HepG2 (cell line): ENCODE measurements around the gene ZNF292. TPM values are rescaled to one million over a fixed set of nuclear protein-coding genes. Genes with fewer than 3 reads are reported as not detected.

Experiments used
- ATAC-seq: fragments of 200-7000 bp; cut with Tn5 transposase; 3 replicates; pipeline ENCODE4 v1.9.1; 2020; ENCODE audit warnings: mild to moderate bottlenecking, moderate library complexity
- BruUV-seq: library from RNA; stranded (reverse); fragments of 400-500 nt; replicated peaks from 2 replicates; lab custom pipeline; 2021; lab: Mats Ljungman, UMichigan
- CTCF ChIA-PET: fragments of 300-600 bp; formaldehyde crosslinking; extraction: SDS; loops from one replicate; lab custom pipeline; 2021; ENCODE audit warnings: low total read pairs, inconsistent platforms, low intra/inter-chr PET ratio; lab: Yijun Ruan, JAX
- POLR2A ChIA-PET: fragments of 350-600 bp; sonication (Branson Sonifier 250); formaldehyde crosslinking; loops from one replicate; lab custom pipeline; 2020; ENCODE audit warnings: antibody characterized with exemption, inconsistent platforms; lab: Yijun Ruan, JAX
- DNase-seq: peaks from one replicate; pipeline ENCODE4 v3.0.0-alpha.2; 2015; ENCODE audit warnings: low spot score
- FAIRE-seq: peaks from 3 replicates; lab custom pipeline; 2011; peaks lifted over from hg19 to GRCh38; lab: Jason Lieb, UNC
- H2AFZ ChIP-seq: one replicate; pipeline ENCODE4 v1.6.1; 2011; ENCODE audit warnings: low read length, inconsistent platforms
- H3K27ac ChIP-seq: fragments of 300-600 bp; 3 replicates; pipeline ENCODE4 v1.8.0; 2011; ENCODE audit warnings: mixed run types, mild to moderate bottlenecking, mixed read lengths, low read length, inconsistent platforms; ENCODE audit not compliant: insufficient read depth; ENCODE audit errors: extremely low read length
- H3K27me3 ChIP-seq, 2 experiments: fragments of 200-600 bp in 1 of 2; 2 replicates in 1 of 2; 3 replicates in 1 of 2; pipeline versions ENCODE4 v1.6.0 to v1.8.0; 2011; ENCODE audit warnings: low read length in 2 of 2, mild to moderate bottlenecking in 2 of 2, moderate library complexity in 2 of 2, inconsistent platforms in 1 of 2; ENCODE audit not compliant: insufficient read depth in 2 of 2, control insufficient read depth in 1 of 2
- H3K36me3 ChIP-seq, 2 experiments: fragments of 200-600 bp in 1 of 2; replicated peaks in 1 of 2; 2 replicates in 1 of 2; 3 replicates in 1 of 2; pipeline versions ENCODE4 v1.5.1 to v1.8.0; 2011; ENCODE audit warnings: low read length in 2 of 2, inconsistent platforms in 1 of 2; ENCODE audit not compliant: insufficient read depth in 2 of 2, control insufficient read depth in 1 of 2
- H3K4me1 ChIP-seq: 2 replicates; pipeline ENCODE4 v1.5.1; 2012; ENCODE audit warnings: low read length, inconsistent platforms; ENCODE audit not compliant: insufficient read depth
- H3K4me2 ChIP-seq: 2 replicates; pipeline ENCODE4 v1.6.0; 2011; ENCODE audit warnings: low read depth, low read length, inconsistent platforms
- H3K4me3 ChIP-seq, 3 experiments: fragments of 200-600 bp in 1 of 3; sonication (generic), shearing (Covaris generic) in 1 of 3; replicated peaks in 1 of 3; 2 replicates each; pipeline ENCODE4 v1.5.1; 2011 to 2016; ENCODE audit warnings: low read length in 3 of 3, inconsistent platforms in 2 of 3, low read depth in 2 of 3, mild to moderate bottlenecking in 2 of 3, control low read depth in 1 of 3, mixed read lengths in 1 of 3; ENCODE audit not compliant: insufficient read depth in 1 of 3
- H3K79me2 ChIP-seq: one replicate; pipeline ENCODE4 v1.6.1; 2011; ENCODE audit warnings: low read length, inconsistent platforms; ENCODE audit not compliant: insufficient read depth
- H3K9ac ChIP-seq: 2 replicates; pipeline ENCODE4 v1.6.0; 2011; ENCODE audit warnings: mild to moderate bottlenecking, low read depth, low read length, inconsistent platforms; ENCODE audit not compliant: insufficient read depth
- H3K9me3 ChIP-seq: 2 replicates; pipeline ENCODE4 v1.5.1; 2012; ENCODE audit warnings: mild to moderate bottlenecking, low read length
- H4K20me1 ChIP-seq: 2 replicates; pipeline ENCODE4 v1.6.0; 2011; ENCODE audit warnings: inconsistent platforms, mild to moderate bottlenecking, low read length, moderate library complexity; ENCODE audit not compliant: insufficient read depth
- DMTF1 ChIP-seq: sonication (generic); formaldehyde crosslinking; IDR thresholded peaks from 2 replicates; pipeline ENCODE4 v1.4.0; 2020; ENCODE audit warnings: mild to moderate bottlenecking, missing genetic modification reagents
- DR1 ChIP-seq: sonication (generic); formaldehyde crosslinking; IDR thresholded peaks from 2 replicates; pipeline ENCODE4 v1.8.0; 2021; ENCODE audit warnings: mild to moderate bottlenecking, missing genetic modification reagents, inconsistent platforms
- GMEB2 ChIP-seq: IDR thresholded peaks from 2 replicates; pipeline ENCODE4 v1.6.1; 2016; ENCODE audit warnings: missing biosample characterization, missing genetic modification reagents, low read depth
- HMGXB4 ChIP-seq, 2 experiments: sonication (generic) in 1 of 2; formaldehyde crosslinking in 1 of 2; IDR thresholded peaks; 2 replicates each; pipeline versions ENCODE4 v1.4.0 to v1.6.1; 2018 to 2020; ENCODE audit warnings: missing genetic modification reagents in 2 of 2, borderline replicate concordance in 1 of 2, low read depth in 1 of 2, mild to moderate bottlenecking in 1 of 2, missing biosample characterization in 1 of 2
- KDM6A ChIP-seq: IDR thresholded peaks from 2 replicates; pipeline ENCODE4 v1.6.1; 2016; ENCODE audit warnings: low read depth
- NFIB ChIP-seq: sonication (generic); formaldehyde crosslinking; IDR thresholded peaks from 2 replicates; pipeline ENCODE4 v1.9.0; 2021; ENCODE audit warnings: missing genetic modification reagents, mild to moderate bottlenecking, borderline replicate concordance
- RFX1 ChIP-seq: fragments of 450-650 bp; IDR thresholded peaks from 2 replicates; pipeline ENCODE4 v1.6.1; 2017
- SOX6 ChIP-seq, 2 experiments: fragments of 450-650 bp in 1 of 2; sonication (generic) in 1 of 2; formaldehyde crosslinking in 1 of 2; IDR thresholded peaks; 2 replicates each; pipeline versions ENCODE4 v1.4.0 to v1.6.1; 2017 to 2020; ENCODE audit warnings: antibody characterized with exemption in 1 of 2, mild to moderate bottlenecking in 1 of 2, missing genetic modification reagents in 1 of 2
- SRSF1 ChIP-seq: fragments of 200-400 bp; formaldehyde crosslinking; optimal IDR thresholded peaks from 2 replicates; pipeline ENCODE3; 2017; ENCODE audit warnings: mild to moderate bottlenecking, low read depth, low read length, moderate library complexity
- THAP7 ChIP-seq: sonication (generic); formaldehyde crosslinking; IDR thresholded peaks from 2 replicates; pipeline ENCODE4 v1.8.1; 2023; ENCODE audit warnings: mild to moderate bottlenecking, missing genetic modification reagents
- ZFP1 ChIP-seq: IDR thresholded peaks from 2 replicates; pipeline ENCODE4 v1.6.1; 2016
- ZNF124 ChIP-seq: sonication (generic); formaldehyde crosslinking; IDR thresholded peaks from 2 replicates; pipeline ENCODE4 v1.4.0; 2020; ENCODE audit warnings: missing genetic modification reagents
- ZNF251 ChIP-seq: sonication (generic); formaldehyde crosslinking; IDR thresholded peaks from 2 replicates; pipeline ENCODE4 v1.9.0; 2021; ENCODE audit warnings: mild to moderate bottlenecking, missing genetic modification reagents
- ZNF546 ChIP-seq: sonication (generic); formaldehyde crosslinking; conservative IDR thresholded peaks from 2 replicates; pipeline ENCODE4 v1.8.1; 2023; ENCODE audit warnings: mild to moderate bottlenecking, missing genetic modification reagents
- ZNF557 ChIP-seq: sonication (generic); formaldehyde crosslinking; IDR thresholded peaks from 2 replicates; pipeline ENCODE4 v1.4.0; 2020; ENCODE audit warnings: missing genetic modification reagents
- WGBS: methylation state at CpG from one replicate; pipeline ENCODE4 v1.1.6; 2017; ENCODE audit warnings: low lambda C conversion rate; 5-methylcytosine and 5-hydroxymethylcytosine counted together
- in situ Hi-C: cut with HindIII; loops from 2 replicates; pipeline ENCODE4 v1.10.0; 2017; ENCODE audit warnings: low pct_unique_long_range_greater_than_20kb; ENCODE audit not compliant: extremely low pct_ligation_motif_present
- intact Hi-C: fragments of 100-400 bp; cut with micrococcal nuclease; formaldehyde crosslinking; loops from one replicate; pipeline ENCODE4 v1.10.0; 2022; ENCODE audit not compliant: unreplicated experiment
- polyA plus RNA-seq, 8 experiments: library from polyadenylated mRNA; depleted of rRNA in 3 of 8; stranded (reverse) in 7 of 8; unstranded in 1 of 8; fragments of >200 nt; fragmentation: Illumina TruSeq in 4 of 8; extraction: Trizol in 4 of 8; gene quantifications; 2 replicates each; pipeline versions ENCODE4 v1.2.1 to v1.2.3, GENCODE V29; 2011 to 2016; ENCODE audit warnings: low read depth in 4 of 8, missing spikeins in 1 of 8, mixed read lengths in 1 of 8; ENCODE audit not compliant: insufficient read depth in 1 of 8
- total RNA-seq, 5 experiments: library from RNA; depleted of rRNA; stranded (reverse); fragments of >200 nt; fragmentation: Illumina TruSeq; extraction: Trizol; gene quantifications; 2 replicates each; pipeline ENCODE4 v1.2.3, GENCODE V29; 2016; ENCODE audit warnings: low read depth in 1 of 5

The ZNF292 gene
- total and polyA plus RNA-seq, 2 of the 13 experiments (the other 11 are each of a cell fraction or from before 2014, with no cell fraction given), result 9.9 to 12.8 TPM

- no peak for TF ChIP-seq HMGXB4 (CRISPR knock-in tag; IDR thresholded peaks at IDR 0.05; ENCODE audit: borderline replicate concordance in 1 of 2, low read depth in 1 of 2)
Observed at GRCh38 chr6:87287251-87287650, 131.9 kb downstream of the ZNF292 start (continued).

GRCh38 chr6:87289571-87289970 is 134.2 kb downstream of the ZNF292 start:
- Histone ChIP-seq H3K9me3 (no peaks in the 10 kb centered on the region), H3K27me3 (peaks cover 0 to 7% of the 10 kb centered on the region in 2 experiments; a peak in 1 of 5 replicates), H2AFZ (no peak overlapping the region), H3K4me2 (no peak overlapping the region), H3K27ac (no peak overlapping the region), H4K20me1 (no peaks in the 10 kb centered on the region), H3K9ac (no peak overlapping the region), H3K79me2 (no peaks in the 10 kb centered on the region), H3K4me1 (no peaks in the 10 kb centered on the region), H3K4me3 (no peak overlapping the region), H3K36me3 (no peaks in the 10 kb centered on the region)
- ChIA-PET POLR2A (no interaction called here), CTCF (no interaction called here)
- 0% methylated on average over 3 of the region's 3 CpGs for WGBS
- TF ChIP-seq SOX6 (IDR thresholded peaks at IDR 0.05) (no peak), SOX6 (CRISPR knock-in tag; IDR thresholded peaks at IDR 0.05) (no peak), DMTF1 (CRISPR knock-in tag) (no peak), THAP7 (CRISPR knock-in tag) (no peak), DR1 (no peak), SRSF1 (no peak), ZNF546 (CRISPR knock-in tag) (no peak), RFX1 (no peak), ZNF557 (no peak), GMEB2 (CRISPR knock-in tag) (no peak), ZFP1 (CRISPR knock-in tag) (no peak), NFIB (no peak), ZNF124 (no peak), ZNF251 (CRISPR knock-in tag) (no peak), KDM6A (no peak)
- intact Hi-C loops, result no loop called here
- FAIRE-seq (no peak), ATAC-seq (no peak), DNase-seq (no peak)
- no TSS peak for BruUV-seq
- in situ Hi-C loops, result no loop called here
